ENCODE data around the gene PRAMEF11.

The PRAMEF11 gene

DNA sequence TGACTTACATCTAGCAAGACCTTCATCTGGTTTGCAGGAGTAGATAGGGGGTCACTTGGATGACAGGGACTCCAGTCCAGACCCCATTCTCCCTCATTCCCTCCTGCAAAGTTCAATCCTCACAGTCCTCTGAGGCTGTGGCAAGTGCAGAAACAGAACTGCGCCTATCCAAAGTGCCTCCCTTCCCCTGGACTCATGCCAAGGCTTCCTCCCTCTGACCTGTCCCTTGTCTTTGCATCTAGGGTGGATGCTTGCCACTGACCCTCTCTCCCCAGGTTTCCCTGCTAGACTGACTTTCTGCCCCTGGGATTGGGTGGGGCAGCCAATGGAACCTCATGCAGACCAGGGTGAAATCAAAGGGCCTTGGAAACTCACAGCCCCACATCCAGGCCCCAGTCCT is 21.3 kb downstream of the PRAMEF11 start (continued):
- TF ChIP-seq ZNF202 (tag by site-specific recombination; IDR thresholded peaks at IDR 0.05; ENCODE audit: borderline replicate concordance) (no peak), ZNF585B (tag by site-specific recombination; IDR thresholded peaks at IDR 0.05) (no peak), ZNF521 (tag by site-specific recombination; IDR thresholded peaks at IDR 0.05) (no peak), EGR2 (tag by site-specific recombination; IDR thresholded peaks at IDR 0.05; ENCODE audit: low read depth) (no peak), SETDB1 (IDR thresholded peaks at IDR 0.05; ENCODE audit: insufficient read length, low read length) (no peak), ZNF391 (tag by site-specific recombination; IDR thresholded peaks at IDR 0.05; ENCODE audit: borderline replicate concordance, low read depth) (no peak), WT1 (tag by site-specific recombination; IDR thresholded peaks at IDR 0.05) (no peak), ZNF350 (tag by site-specific recombination; IDR thresholded peaks at IDR 0.05) (no peak), KLF8 (tag by site-specific recombination; IDR thresholded peaks at IDR 0.05) (no peak), ZNF10 (tag by site-specific recombination; IDR thresholded peaks at IDR 0.05) (no peak), KLF16 (tag by site-specific recombination; IDR thresholded peaks at IDR 0.05) (no peak)
- TF ChIP-seq, protein P1, sequence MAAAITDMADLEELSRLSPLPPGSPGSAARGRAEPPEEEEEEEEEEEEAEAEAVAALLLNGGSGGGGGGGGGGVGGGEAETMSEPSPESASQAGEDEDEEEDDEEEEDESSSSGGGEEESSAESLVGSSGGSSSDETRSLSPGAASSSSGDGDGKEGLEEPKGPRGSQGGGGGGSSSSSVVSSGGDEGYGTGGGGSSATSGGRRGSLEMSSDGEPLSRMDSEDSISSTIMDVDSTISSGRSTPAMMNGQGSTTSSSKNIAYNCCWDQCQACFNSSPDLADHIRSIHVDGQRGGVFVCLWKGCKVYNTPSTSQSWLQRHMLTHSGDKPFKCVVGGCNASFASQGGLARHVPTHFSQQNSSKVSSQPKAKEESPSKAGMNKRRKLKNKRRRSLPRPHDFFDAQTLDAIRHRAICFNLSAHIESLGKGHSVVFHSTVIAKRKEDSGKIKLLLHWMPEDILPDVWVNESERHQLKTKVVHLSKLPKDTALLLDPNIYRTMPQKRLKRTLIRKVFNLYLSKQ (tag by site-specific recombination; IDR thresholded peaks at IDR 0.05; ENCODE audit: borderline replicate concordance), result no peak
- TF ChIP-seq, protein P2, sequence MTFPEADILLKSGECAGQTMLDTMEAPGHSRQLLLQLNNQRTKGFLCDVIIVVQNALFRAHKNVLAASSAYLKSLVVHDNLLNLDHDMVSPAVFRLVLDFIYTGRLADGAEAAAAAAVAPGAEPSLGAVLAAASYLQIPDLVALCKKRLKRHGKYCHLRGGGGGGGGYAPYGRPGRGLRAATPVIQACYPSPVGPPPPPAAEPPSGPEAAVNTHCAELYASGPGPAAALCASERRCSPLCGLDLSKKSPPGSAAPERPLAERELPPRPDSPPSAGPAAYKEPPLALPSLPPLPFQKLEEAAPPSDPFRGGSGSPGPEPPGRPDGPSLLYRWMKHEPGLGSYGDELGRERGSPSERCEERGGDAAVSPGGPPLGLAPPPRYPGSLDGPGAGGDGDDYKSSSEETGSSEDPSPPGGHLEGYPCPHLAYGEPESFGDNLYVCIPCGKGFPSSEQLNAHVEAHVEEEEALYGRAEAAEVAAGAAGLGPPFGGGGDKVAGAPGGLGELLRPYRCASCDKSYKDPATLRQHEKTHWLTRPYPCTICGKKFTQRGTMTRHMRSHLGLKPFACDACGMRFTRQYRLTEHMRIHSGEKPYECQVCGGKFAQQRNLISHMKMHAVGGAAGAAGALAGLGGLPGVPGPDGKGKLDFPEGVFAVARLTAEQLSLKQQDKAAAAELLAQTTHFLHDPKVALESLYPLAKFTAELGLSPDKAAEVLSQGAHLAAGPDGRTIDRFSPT (tag by site-specific recombination; IDR thresholded peaks at IDR 0.05), result no peak
- TF ChIP-seq, protein P3, sequence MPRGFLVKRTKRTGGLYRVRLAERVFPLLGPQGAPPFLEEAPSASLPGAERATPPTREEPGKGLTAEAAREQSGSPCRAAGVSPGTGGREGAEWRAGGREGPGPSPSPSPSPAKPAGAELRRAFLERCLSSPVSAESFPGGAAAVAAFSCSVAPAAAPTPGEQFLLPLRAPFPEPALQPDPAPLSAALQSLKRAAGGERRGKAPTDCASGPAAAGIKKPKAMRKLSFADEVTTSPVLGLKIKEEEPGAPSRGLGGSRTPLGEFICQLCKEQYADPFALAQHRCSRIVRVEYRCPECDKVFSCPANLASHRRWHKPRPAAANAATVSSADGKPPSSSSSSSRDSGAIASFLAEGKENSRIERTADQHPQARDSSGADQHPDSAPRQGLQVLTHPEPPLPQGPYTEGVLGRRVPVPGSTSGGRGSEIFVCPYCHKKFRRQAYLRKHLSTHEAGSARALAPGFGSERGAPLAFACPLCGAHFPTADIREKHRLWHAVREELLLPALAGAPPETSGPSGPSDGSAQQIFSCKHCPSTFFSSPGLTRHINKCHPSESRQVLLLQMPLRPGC (tag by site-specific recombination; IDR thresholded peaks at IDR 0.05), result no peak
- TF ChIP-seq, protein P4, sequence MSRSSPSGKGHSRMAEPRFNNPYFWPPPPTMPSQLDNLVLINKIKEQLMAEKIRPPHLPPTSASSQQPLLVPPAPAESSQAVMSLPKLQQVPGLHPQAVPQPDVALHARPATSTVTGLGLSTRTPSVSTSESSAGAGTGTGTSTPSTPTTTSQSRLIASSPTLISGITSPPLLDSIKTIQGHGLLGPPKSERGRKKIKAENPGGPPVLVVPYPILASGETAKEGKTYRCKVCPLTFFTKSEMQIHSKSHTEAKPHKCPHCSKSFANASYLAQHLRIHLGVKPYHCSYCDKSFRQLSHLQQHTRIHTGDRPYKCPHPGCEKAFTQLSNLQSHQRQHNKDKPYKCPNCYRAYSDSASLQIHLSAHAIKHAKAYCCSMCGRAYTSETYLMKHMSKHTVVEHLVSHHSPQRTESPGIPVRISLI (tag by site-specific recombination; IDR thresholded peaks at IDR 0.05), result no peak

DNA sequence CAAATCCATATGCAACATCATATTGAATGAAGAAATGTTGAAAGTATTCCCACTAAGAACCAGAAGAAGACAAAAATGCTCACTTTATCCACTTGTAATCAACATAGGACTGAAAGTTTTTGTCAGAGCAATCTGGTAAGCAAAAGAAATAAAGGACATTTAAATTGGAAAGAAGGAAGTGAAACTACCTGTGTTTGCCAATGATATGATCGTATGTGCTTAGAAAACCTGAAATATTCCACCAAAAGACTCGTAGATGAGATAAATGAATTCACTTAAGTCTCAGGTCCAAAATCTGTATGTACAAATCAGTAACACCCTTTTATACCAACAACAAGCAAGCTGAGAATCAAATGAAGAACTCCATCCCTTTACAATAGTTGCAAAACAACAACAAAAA is 31.5 kb downstream of the PRAMEF11 start:
- ChIA-PET CTCF (no interaction called here), POLR2A (no interaction called here)
- Histone ChIP-seq H3K27ac (ENCODE audit: extremely low read depth, low read depth, low read length) (no peak overlapping the region), H3K9me3 (ENCODE audit: control insufficient read depth, insufficient read depth, low read depth, low read length) (no peaks in the 10 kb centered on the region), H3K4me3 (ENCODE audit: low read depth, low read length) (no peak overlapping the region), H3K36me3 (ENCODE audit: control insufficient read depth in 2 of 2, insufficient read depth in 1 of 2, low read length in 2 of 2) (no peaks in the 10 kb centered on the region), H3K4me1 (ENCODE audit: control insufficient read depth, insufficient read depth, low read length) (no peaks in the 10 kb centered on the region)
- TF ChIP-seq, protein P5, sequence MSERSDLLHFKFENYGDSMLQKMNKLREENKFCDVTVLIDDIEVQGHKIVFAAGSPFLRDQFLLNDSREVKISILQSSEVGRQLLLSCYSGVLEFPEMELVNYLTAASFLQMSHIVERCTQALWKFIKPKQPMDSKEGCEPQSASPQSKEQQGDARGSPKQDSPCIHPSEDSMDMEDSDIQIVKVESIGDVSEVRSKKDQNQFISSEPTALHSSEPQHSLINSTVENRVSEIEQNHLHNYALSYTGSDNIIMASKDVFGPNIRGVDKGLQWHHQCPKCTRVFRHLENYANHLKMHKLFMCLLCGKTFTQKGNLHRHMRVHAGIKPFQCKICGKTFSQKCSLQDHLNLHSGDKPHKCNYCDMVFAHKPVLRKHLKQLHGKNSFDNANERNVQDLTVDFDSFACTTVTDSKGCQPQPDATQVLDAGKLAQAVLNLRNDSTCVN (tag by site-specific recombination; optimal IDR thresholded peaks at IDR 0.05), result no peak
- TF ChIP-seq ZEB2 (tag by site-specific recombination; IDR thresholded peaks at IDR 0.05) (no peak), ZNF121 (tag by site-specific recombination; IDR thresholded peaks at IDR 0.05) (no peak), ZNF335 (tag by site-specific recombination; conservative IDR thresholded peaks at IDR 0.05) (no peak), BCL11A (tag by site-specific recombination; IDR thresholded peaks at IDR 0.05; ENCODE audit: low read depth) (no peak), ZSCAN30 (tag by site-specific recombination; IDR thresholded peaks at IDR 0.05) (no peak)
- TF ChIP-seq, protein P6, sequence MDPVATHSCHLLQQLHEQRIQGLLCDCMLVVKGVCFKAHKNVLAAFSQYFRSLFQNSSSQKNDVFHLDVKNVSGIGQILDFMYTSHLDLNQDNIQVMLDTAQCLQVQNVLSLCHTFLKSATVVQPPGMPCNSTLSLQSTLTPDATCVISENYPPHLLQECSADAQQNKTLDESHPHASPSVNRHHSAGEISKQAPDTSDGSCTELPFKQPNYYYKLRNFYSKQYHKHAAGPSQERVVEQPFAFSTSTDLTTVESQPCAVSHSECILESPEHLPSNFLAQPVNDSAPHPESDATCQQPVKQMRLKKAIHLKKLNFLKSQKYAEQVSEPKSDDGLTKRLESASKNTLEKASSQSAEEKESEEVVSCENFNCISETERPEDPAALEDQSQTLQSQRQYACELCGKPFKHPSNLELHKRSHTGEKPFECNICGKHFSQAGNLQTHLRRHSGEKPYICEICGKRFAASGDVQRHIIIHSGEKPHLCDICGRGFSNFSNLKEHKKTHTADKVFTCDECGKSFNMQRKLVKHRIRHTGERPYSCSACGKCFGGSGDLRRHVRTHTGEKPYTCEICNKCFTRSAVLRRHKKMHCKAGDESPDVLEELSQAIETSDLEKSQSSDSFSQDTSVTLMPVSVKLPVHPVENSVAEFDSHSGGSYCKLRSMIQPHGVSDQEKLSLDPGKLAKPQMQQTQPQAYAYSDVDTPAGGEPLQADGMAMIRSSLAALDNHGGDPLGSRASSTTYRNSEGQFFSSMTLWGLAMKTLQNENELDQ (tag by site-specific recombination; IDR thresholded peaks at IDR 0.05; ENCODE audit: low read depth), result no peak
- TF ChIP-seq, protein P7, sequence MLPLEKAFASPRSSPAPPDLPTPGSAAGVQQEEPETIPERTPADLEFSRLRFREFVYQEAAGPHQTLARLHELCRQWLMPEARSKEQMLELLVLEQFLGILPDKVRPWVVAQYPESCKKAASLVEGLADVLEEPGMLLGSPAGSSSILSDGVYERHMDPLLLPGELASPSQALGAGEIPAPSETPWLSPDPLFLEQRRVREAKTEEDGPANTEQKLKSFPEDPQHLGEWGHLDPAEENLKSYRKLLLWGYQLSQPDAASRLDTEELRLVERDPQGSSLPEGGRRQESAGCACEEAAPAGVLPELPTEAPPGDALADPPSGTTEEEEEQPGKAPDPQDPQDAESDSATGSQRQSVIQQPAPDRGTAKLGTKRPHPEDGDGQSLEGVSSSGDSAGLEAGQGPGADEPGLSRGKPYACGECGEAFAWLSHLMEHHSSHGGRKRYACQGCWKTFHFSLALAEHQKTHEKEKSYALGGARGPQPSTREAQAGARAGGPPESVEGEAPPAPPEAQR (tag by site-specific recombination; IDR thresholded peaks at IDR 0.05), result no peak
- TF ChIP-seq, protein P8, sequence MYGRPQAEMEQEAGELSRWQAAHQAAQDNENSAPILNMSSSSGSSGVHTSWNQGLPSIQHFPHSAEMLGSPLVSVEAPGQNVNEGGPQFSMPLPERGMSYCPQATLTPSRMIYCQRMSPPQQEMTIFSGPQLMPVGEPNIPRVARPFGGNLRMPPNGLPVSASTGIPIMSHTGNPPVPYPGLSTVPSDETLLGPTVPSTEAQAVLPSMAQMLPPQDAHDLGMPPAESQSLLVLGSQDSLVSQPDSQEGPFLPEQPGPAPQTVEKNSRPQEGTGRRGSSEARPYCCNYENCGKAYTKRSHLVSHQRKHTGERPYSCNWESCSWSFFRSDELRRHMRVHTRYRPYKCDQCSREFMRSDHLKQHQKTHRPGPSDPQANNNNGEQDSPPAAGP (tag by site-specific recombination; IDR thresholded peaks at IDR 0.05), result no peak
